ENCODE results near the gene MAGEB4. TPM values are rescaled to one million over a fixed set of nuclear protein-coding genes. Genes with fewer than 3 reads are reported as not detected.
A peak's percentile ranks its signal among the peaks of the same experiment; 100 is the strongest.
"Not testable (repeated sequence)": the region's sequence is repeated elsewhere in the genome, so short reads cannot be mapped to it uniquely, and the experiment has no call there.

Gene MAGEB4
- polyA plus RNA-seq (2011; rRNA removed) (not detected in 2 replicates), polyA plus RNA-seq (2017; fragmentation: RNase III; extraction: RNeasy Plus Mini Kit Qiagen cat#74134 plus additional on column Dnase treatment) (not detected in 3 replicates), polyA minus RNA-seq (2011; rRNA and poly(A)+ RNA removed) (not detected in 2 replicates)
- not detected in 2 replicates for polyA plus RNA-seq (2012; cell fraction: cytosol; rRNA removed)
- not detected in 2 replicates for polyA plus RNA-seq (2012; cell fraction: nucleus; rRNA removed)

- TF ChIP-seq E2F6 (IDR thresholded peaks at IDR 0.05; ENCODE audit: borderline replicate concordance, low read depth) (no peak), HDAC2 (IDR thresholded peaks at IDR 0.05) (no peak)
- ATAC-seq (no peak), FAIRE-seq (no peak), DNase-seq (ENCODE audit: low read depth in 1 of 2, low spot score in 1 of 2) (no peak)
- no peaks in the 10 kb centered on the region for H3K9me3 ChIP-seq
- ChIA-PET POLR2A (no interaction called here), CTCF (no interaction called here)
- H3K4me3 ChIP-seq = no peak within 1 kb of the TSS
- H3K4me2 ChIP-seq = no peak within 1 kb of the TSS
- WGBS (ENCODE audit: missing lambda C conversion rate) = 96% methylated on average over 4 of the region's 10 CpGs
- H3K27ac ChIP-seq = no peak within 1 kb of the TSS
- H3K4me1 ChIP-seq = no peaks in the 10 kb centered on the region
Measured at GRCh38 chrX:30241724-30242415, at the start of gene MAGEB4. Gene MAGEB4, plus strand, starts transcription at chrX:30242000. Its CDS starts 136 bp downstream, at chrX:30242136.

- CTCF ChIA-PET; H3K4me3 ChIP-seq; H3K4me1 ChIP-seq; POLR2A ChIA-PET; DNase-seq (ENCODE audit: low read depth in 1 of 2, low spot score in 1 of 2); FAIRE-seq; H3K9me3 ChIP-seq; H3K27ac ChIP-seq; H3K4me2 ChIP-seq; ATAC-seq: not testable (repeated sequence)
- WGBS (ENCODE audit: missing lambda C conversion rate) = 30% methylated on average over 5 of the region's 6 CpGs
Measured at GRCh38 chrX:30193910-30194309, 47.9 kb upstream of the MAGEB4 start.

- peak; percentile 85 for ATAC-seq
- TF ChIP-seq CEBPB (IDR thresholded peaks at IDR 0.05) = no peak
- no peak for TF ChIP-seq BHLHE40 (IDR thresholded peaks at IDR 0.05; ENCODE audit: low read depth, low read length)
- TF ChIP-seq FOSB (CRISPR knock-in tag; IDR thresholded peaks at IDR 0.05) = no peak
- TF ChIP-seq HOXB5 (CRISPR knock-in tag; IDR thresholded peaks at IDR 0.05) = no peak
- TF ChIP-seq MYC (IDR thresholded peaks at IDR 0.05; ENCODE audit: borderline replicate concordance, low read length) = no peak
- TF ChIP-seq CTCF (IDR thresholded peaks at IDR 0.05) = peak; percentile 31
- TF ChIP-seq RAD21 (conservative IDR thresholded peaks at IDR 0.05 in 1 of 2, IDR thresholded peaks at IDR 0.05 in 1 of 2) = peak; percentile 35 to 45; a peak in 3 of 5 replicates
- no peak for TF ChIP-seq ESRRA (IDR thresholded peaks at IDR 0.05; ENCODE audit: borderline replicate concordance, low read length)
- no peak for TF ChIP-seq MAFK (IDR thresholded peaks at IDR 0.05; ENCODE audit: partially characterized antibody)
- no peak for TF ChIP-seq RNF2 (IDR thresholded peaks at IDR 0.05; ENCODE audit: borderline replicate concordance, low read depth)
- POLR2A ChIA-PET = no interaction called here
Measured at GRCh38 chrX:30196322-30196721, 45.5 kb upstream of the MAGEB4 start.

GRCh38 chrX:30212172-30212571 is 29.6 kb upstream of the MAGEB4 start:
- TF ChIP-seq CBX8 (IDR thresholded peaks at IDR 0.05) (no peak), SREBF2 (IDR thresholded peaks at IDR 0.05) (no peak), GATA3 (IDR thresholded peaks at IDR 0.05; ENCODE audit: borderline replicate concordance) (no peak), ZC3H11A (IDR thresholded peaks at IDR 0.05) (no peak), RAD21 (conservative IDR thresholded peaks at IDR 0.05 in 1 of 2, IDR thresholded peaks at IDR 0.05 in 1 of 2) (no peak), BCL3 (IDR thresholded peaks at IDR 0.05) (no peak), CHD2 (IDR thresholded peaks at IDR 0.05; ENCODE audit: low read length, partially characterized antibody) (no peak), FOSB (CRISPR knock-in tag; IDR thresholded peaks at IDR 0.05) (no peak), CHD4 (IDR thresholded peaks at IDR 0.05; ENCODE audit: borderline replicate concordance) (no peak), RCOR1 (IDR thresholded peaks at IDR 0.05; ENCODE audit: low read depth, low read length) (no peak), RFX5 (IDR thresholded peaks at IDR 0.05) (no peak), SMC3 (IDR thresholded peaks at IDR 0.05) (no peak), MAX (IDR thresholded peaks at IDR 0.05) (no peak), HDAC2 (IDR thresholded peaks at IDR 0.05) (no peak), E2F6 (IDR thresholded peaks at IDR 0.05; ENCODE audit: borderline replicate concordance, low read depth) (no peak), FOXS1 (CRISPR knock-in tag; IDR thresholded peaks at IDR 0.05) (no peak)
- peak in 1 of 2 experiments; percentile 55; a peak in 2 of 6 replicates for ATAC-seq
- H3K4me1 ChIP-seq = no peaks in the 10 kb centered on the region
- H3K4me3 ChIP-seq = no peak overlapping the region
- 57% methylated on average over 2 of the region's 2 CpGs for WGBS (ENCODE audit: missing lambda C conversion rate)
- ChIA-PET POLR2A (no interaction called here), CTCF (interaction anchor here (0.7 kb wide), 1 partner anchor 1099 kb away, joined by 3 read pairs; no protein-coding TSS in a partner anchor)
- H3K27ac ChIP-seq = no peak overlapping the region
- H3K4me2 ChIP-seq = no peak overlapping the region
- no peak for DNase-seq (ENCODE audit: low read depth in 1 of 2, low spot score in 1 of 2)
- FAIRE-seq = no peak
- H3K9me3 ChIP-seq = no peaks in the 10 kb centered on the region

More at GRCh38 chrX:30196322-30196721, 45.5 kb upstream of the MAGEB4 start:
- Histone ChIP-seq H3K4me2 (no peak overlapping the region), H3K4me3 (no peak overlapping the region), H3K4me1 (no peaks in the 10 kb centered on the region), H3K27ac (no peak overlapping the region), H3K9me3 (no peaks in the 10 kb centered on the region)
- peak; percentile 61 for FAIRE-seq
- CTCF ChIA-PET = no interaction called here
- peak; percentile 11 to 35 for DNase-seq (ENCODE audit: low read depth in 1 of 2, low spot score in 1 of 2)
- WGBS (ENCODE audit: missing lambda C conversion rate) = 4% methylated on average over 1 of the region's 1 CpG
